Activated T-cell treated with anti-CD3 and anti-CD28 coated beads, Interleukin-2, amount 50 U/mL, for 72 hours (primary cell): ENCODE results near the gene PCYT1B. TPM values are rescaled to one million over a fixed set of nuclear protein-coding genes. Genes with fewer than 3 reads are reported as not detected.
A peak's percentile ranks its signal among the peaks of the same experiment; 100 is the strongest.
"Not testable (repeated sequence)": the region's sequence is repeated elsewhere in the genome, so short reads cannot be mapped to it uniquely, and the experiment has no call there.

ENCODE experiments used
- ATAC-seq, 2 donors: fragments of 150-1000 bp; cut with Tn5 transposase; replicated peaks in 1 of 2; 2 replicates each; pipeline ENCODE4 v1.10.0; 2021; ENCODE audit warnings: moderate library complexity in 2 of 2, mild to moderate bottlenecking in 1 of 2
- DNase-seq, 2 donors: peaks; one replicate each; pipeline ENCODE4 v3.0.0; 2021 to 2022; ENCODE audit warnings: mixed read lengths in 1 of 2
- H3K27ac Mint-ChIP-seq: one replicate; pipeline ENCODE4 v1.8.0; 2022; ENCODE audit warnings: mild to moderate bottlenecking, moderate library complexity, mixed read lengths
- H3K27me3 Mint-ChIP-seq: one replicate; pipeline ENCODE4 v1.8.0; 2022; ENCODE audit warnings: low read depth, mixed read lengths
- H3K36me3 Mint-ChIP-seq, 2 donors: one replicate each; pipeline ENCODE4 v1.8.0; 2022; ENCODE audit warnings: mixed read lengths in 2 of 2, mild to moderate bottlenecking in 1 of 2; ENCODE audit not compliant: insufficient read depth in 2 of 2
- H3K4me1 Mint-ChIP-seq: one replicate; pipeline ENCODE4 v1.8.0; 2022; ENCODE audit warnings: low read depth, mixed read lengths
- H3K4me3 Mint-ChIP-seq, 2 donors: one replicate each; pipeline ENCODE4 v1.8.0; 2022; ENCODE audit warnings: mild to moderate bottlenecking in 2 of 2, mixed read lengths in 2 of 2, moderate library complexity in 2 of 2
- H3K9me3 Mint-ChIP-seq, 2 donors: one replicate each; pipeline ENCODE4 v1.8.0; 2022; ENCODE audit warnings: mixed read lengths in 2 of 2
- total RNA-seq, 2 donors: library from RNA; stranded (reverse); gene quantifications; one replicate each; pipeline ENCODE4 v1.2.3, GENCODE V29; 2022

PCYT1B gene
- total RNA-seq, 2 donors from 2014 or later: 0.07 to 0.12 TPM

- ATAC-seq: no peak
- no peaks in the 10 kb centered on the region for H3K4me1 Mint-ChIP-seq
- H3K4me3 Mint-ChIP-seq: no peak overlapping the region
- no peaks in the 10 kb centered on the region for H3K36me3 Mint-ChIP-seq
- no peak overlapping the region for H3K27ac Mint-ChIP-seq
- no peak for DNase-seq
- H3K27me3 Mint-ChIP-seq: peaks cover 34% of the 10 kb centered on the region
- H3K9me3 Mint-ChIP-seq: no peaks in the 10 kb centered on the region
These were observed 39.5 kb downstream of the PCYT1B start for GRCh38 chrX:24607616-24608015.

GRCh38 chrX:24605941-24606340, 41.2 kb downstream of the PCYT1B start:
- H3K9me3 Mint-ChIP-seq, DNase-seq, H3K4me3 Mint-ChIP-seq, H3K27ac Mint-ChIP-seq, ATAC-seq, H3K36me3 Mint-ChIP-seq, H3K4me1 Mint-ChIP-seq: not testable (repeated sequence)
- peaks cover 40% of the 10 kb centered on the region for H3K27me3 Mint-ChIP-seq

- Mint-ChIP-seq H3K27me3 (peaks cover 32% of the 10 kb centered on the region), H3K27ac (no peak overlapping the region), H3K36me3 (no peaks in the 10 kb centered on the region), H3K9me3 (no peaks in the 10 kb centered on the region), H3K4me3 (no peak overlapping the region), H3K4me1 (no peaks in the 10 kb centered on the region)
- no peak for DNase-seq
- no peak for ATAC-seq
These were observed 44.0 kb downstream of the PCYT1B start for GRCh38 chrX:24603191-24603590.

DNA sequence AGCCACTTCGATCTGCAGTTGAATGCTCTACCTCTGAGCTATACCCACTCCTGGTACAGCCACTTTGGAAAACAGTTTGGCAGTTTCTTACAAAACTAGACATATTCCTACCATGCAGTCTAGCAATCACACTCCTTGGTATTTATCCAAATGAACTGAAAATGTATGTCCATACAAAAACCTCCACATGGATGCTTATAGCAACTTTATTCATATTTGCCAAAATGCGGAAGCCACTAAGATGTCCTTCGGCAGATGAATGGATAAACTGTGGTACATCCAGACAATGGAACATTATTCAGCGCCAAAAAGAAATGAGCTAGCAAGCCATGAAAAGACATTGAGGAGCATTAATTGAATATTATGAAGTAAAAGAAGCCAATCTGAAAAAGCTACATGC, 45.3 kb downstream of the PCYT1B start:
- Mint-ChIP-seq H3K9me3 (no peaks in the 10 kb centered on the region), H3K36me3 (no peaks in the 10 kb centered on the region), H3K27ac (no peak overlapping the region), H3K4me3 (no peak overlapping the region), H3K4me1 (no peaks in the 10 kb centered on the region), H3K27me3 (peaks cover 38% of the 10 kb centered on the region)
- ATAC-seq: no peak
- no peak for DNase-seq

DNA sequence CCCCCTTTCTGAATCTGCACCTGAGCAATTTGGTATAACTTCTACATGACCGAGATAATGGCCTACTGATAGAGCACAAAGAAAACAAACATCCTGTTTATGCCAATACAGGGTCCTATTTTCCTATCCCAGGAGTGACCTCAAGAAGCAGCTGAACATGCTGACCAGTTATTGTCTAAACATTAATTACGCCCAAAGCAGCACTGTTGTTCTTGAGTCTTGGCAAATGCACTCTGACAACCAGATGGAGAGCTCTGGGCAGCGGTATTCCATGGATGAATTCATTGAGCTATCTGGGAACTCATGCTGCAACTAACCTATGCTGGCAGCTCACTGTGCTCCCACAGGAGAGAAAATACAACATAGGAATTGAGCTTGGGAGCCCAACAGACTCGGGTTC, 52.6 kb downstream of the PCYT1B start:
- Mint-ChIP-seq H3K9me3 (no peaks in the 10 kb centered on the region), H3K4me1 (no peaks in the 10 kb centered on the region), H3K27me3 (peaks cover 10% of the 10 kb centered on the region), H3K4me3 (no peak overlapping the region), H3K36me3 (no peaks in the 10 kb centered on the region), H3K27ac (no peak overlapping the region)
- DNase-seq (no peak), ATAC-seq (no peak)

DNA sequence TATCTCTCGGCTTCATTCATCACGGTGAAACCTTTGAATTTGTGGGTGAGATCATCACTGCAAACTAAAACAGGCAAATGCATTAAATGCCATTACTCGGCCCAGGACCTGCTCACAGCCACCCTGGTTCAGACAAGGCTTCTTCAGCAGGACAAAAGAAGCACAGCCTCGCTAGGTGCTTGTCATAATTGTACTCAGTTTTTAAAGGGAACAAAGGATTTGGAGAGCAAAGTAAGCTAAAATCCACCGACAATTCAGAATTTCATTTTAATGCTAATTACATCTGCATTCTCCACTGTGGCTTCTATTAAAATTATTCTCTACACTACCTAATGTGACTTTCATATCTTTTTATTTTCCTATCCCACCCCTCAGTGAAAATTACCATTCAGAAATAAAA, 57.0 kb downstream of the PCYT1B start:
- Mint-ChIP-seq H3K36me3 (no peaks in the 10 kb centered on the region), H3K9me3 (no peaks in the 10 kb centered on the region), H3K4me3 (no peak overlapping the region), H3K27me3 (peaks cover 7% of the 10 kb centered on the region), H3K27ac (no peak overlapping the region), H3K4me1 (no peaks in the 10 kb centered on the region)
- ATAC-seq (no peak), DNase-seq (no peak)

DNA sequence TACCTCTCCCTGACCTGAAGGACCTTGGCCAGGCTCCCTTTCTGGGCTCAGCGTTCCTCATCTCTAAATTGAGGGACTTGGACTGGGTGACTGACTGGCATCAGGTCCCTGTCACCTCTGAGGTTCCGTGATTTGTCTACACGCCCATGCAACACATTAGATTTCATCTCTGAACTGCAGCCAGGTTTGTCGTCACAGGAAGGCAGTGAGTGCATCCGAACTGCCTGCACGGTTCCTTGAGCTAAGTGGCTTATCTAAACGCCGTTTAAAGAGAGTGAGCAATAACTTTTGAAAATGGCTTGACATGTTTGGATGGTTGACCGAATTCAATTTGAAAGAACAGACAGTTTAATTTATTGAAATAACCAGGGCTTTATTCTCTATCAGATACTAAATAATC, 70.1 kb downstream of the PCYT1B start:
- Mint-ChIP-seq H3K36me3 (no peaks in the 10 kb centered on the region), H3K27ac (no peak overlapping the region), H3K9me3 (no peaks in the 10 kb centered on the region), H3K27me3 (peaks cover 12% of the 10 kb centered on the region), H3K4me1 (no peaks in the 10 kb centered on the region), H3K4me3 (no peak overlapping the region)
- no peak for ATAC-seq
- no peak for DNase-seq

DNA sequence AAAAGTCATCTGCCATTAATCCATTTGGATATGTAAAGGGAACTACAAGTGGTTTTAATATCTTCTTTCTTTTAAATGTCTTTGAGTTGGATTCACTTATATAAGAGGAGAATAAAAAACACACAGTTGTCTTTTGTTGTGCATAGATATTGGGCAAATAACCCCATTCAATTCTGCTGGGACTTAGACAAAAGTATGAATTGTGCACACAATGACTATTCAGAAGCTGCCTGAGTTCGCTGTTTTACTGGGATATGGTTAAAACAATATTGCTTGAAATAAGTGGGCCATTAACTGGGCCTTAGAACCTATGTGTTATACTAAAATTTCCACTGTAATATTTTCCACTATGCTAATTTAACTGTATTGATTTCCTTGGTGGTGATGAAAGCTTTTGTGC, 71.7 kb downstream of the PCYT1B start:
- H3K4me3 Mint-ChIP-seq: no peak overlapping the region
- DNase-seq (no peak), ATAC-seq (no peak)
- H3K27me3 Mint-ChIP-seq: no peaks in the 10 kb centered on the region
- H3K36me3 Mint-ChIP-seq: no peaks in the 10 kb centered on the region
- H3K9me3 Mint-ChIP-seq: no peaks in the 10 kb centered on the region
- no peak overlapping the region for H3K27ac Mint-ChIP-seq
- no peaks in the 10 kb centered on the region for H3K4me1 Mint-ChIP-seq

DNA sequence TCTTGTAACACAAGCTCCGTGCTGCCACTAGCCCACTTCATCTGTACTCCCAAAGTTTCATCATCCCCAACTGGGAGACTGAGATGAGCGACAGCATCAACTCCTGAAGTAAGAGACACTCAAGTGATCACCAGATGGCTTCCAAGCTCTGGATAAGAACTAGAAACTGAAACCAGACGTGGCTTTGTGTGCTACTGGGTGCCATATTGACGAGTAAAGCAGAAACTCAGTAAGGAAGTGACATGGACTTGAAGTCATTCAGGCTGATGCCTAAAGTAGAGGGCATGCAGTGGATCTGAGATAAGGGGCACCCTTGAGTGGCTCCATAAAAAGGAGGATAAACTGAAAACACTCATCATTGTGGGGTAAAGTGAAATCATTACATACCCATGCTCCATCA, 72.4 kb downstream of the PCYT1B start:
- DNase-seq: no peak
- Mint-ChIP-seq H3K27me3 (peaks cover 2% of the 10 kb centered on the region), H3K36me3 (no peaks in the 10 kb centered on the region), H3K4me1 (no peaks in the 10 kb centered on the region), H3K27ac (no peak overlapping the region), H3K4me3 (no peak overlapping the region), H3K9me3 (no peaks in the 10 kb centered on the region)
- ATAC-seq: peak; percentile 24 to 38

- ATAC-seq (no peak), DNase-seq (no peak)
- no peak overlapping the region for H3K27ac Mint-ChIP-seq
- H3K36me3 Mint-ChIP-seq: no peaks in the 10 kb centered on the region
- no peaks in the 10 kb centered on the region for H3K9me3 Mint-ChIP-seq
- H3K27me3 Mint-ChIP-seq: peaks cover 18% of the 10 kb centered on the region
- no peaks in the 10 kb centered on the region for H3K4me1 Mint-ChIP-seq
- H3K4me3 Mint-ChIP-seq: no peak overlapping the region
These were observed 80.0 kb downstream of the PCYT1B start for GRCh38 chrX:24567169-24567568.

GRCh38 chrX:24566240-24566639, 80.9 kb downstream of the PCYT1B start:
- Mint-ChIP-seq H3K27ac (no peak overlapping the region), H3K27me3 (peaks cover 18% of the 10 kb centered on the region), H3K4me3 (no peak overlapping the region), H3K4me1 (no peaks in the 10 kb centered on the region), H3K9me3 (no peaks in the 10 kb centered on the region), H3K36me3 (no peaks in the 10 kb centered on the region)
- DNase-seq (no peak), ATAC-seq (no peak)

GRCh38 chrX:24563291-24564010, 83.7 kb downstream of the PCYT1B start:
- no peak for ATAC-seq
- Mint-ChIP-seq H3K4me1 (no peaks in the 10 kb centered on the region), H3K4me3 (no peak overlapping the region), H3K9me3 (no peaks in the 10 kb centered on the region), H3K27ac (no peak overlapping the region), H3K36me3 (no peaks in the 10 kb centered on the region), H3K27me3 (peaks cover 10% of the 10 kb centered on the region)
- no peak for DNase-seq

GRCh38 chrX:24561121-24561520, 86.0 kb downstream of the PCYT1B start:
- H3K9me3 Mint-ChIP-seq: no peaks in the 10 kb centered on the region
- no peaks in the 10 kb centered on the region for H3K4me1 Mint-ChIP-seq
- H3K36me3 Mint-ChIP-seq: no peaks in the 10 kb centered on the region
- no peak overlapping the region for H3K27ac Mint-ChIP-seq
- no peaks in the 10 kb centered on the region for H3K27me3 Mint-ChIP-seq
- H3K4me3 Mint-ChIP-seq: no peak overlapping the region
- ATAC-seq (peak in 1 of 2 donors; percentile 32), DNase-seq (peak in 1 of 2 donors; percentile 0)

DNA sequence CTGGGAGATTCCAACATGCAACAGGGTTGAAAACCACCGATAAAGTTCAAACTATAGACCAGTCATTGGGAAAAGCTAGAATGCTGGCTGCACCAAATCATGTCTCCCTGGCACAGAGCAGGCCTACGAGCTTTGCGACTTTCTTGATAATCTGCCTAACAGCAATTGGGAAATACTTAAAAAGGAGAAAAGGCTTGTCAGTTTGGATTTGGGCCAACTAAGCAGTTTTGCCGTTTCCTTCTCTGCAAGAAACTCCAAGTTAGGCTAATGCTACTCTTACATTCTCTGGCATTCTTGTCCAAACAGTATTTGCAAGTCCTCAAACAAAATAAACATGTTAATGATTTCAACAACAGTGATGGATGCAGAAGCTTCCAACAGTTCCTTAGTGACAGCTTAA, 94.1 kb downstream of the PCYT1B start:
- Mint-ChIP-seq H3K36me3 (no peaks in the 10 kb centered on the region), H3K27me3 (peaks cover 19% of the 10 kb centered on the region), H3K9me3 (no peaks in the 10 kb centered on the region), H3K27ac (no peak overlapping the region), H3K4me1 (no peaks in the 10 kb centered on the region), H3K4me3 (no peak overlapping the region)
- ATAC-seq (no peak), DNase-seq (no peak)
